ENCODE measurements around the gene CCDC27. TPM values are rescaled to one million over a fixed set of nuclear protein-coding genes. Genes with fewer than 3 reads are reported as not detected.

The CCDC27 gene
- total RNA-seq = not detected in 2 replicates

DNA sequence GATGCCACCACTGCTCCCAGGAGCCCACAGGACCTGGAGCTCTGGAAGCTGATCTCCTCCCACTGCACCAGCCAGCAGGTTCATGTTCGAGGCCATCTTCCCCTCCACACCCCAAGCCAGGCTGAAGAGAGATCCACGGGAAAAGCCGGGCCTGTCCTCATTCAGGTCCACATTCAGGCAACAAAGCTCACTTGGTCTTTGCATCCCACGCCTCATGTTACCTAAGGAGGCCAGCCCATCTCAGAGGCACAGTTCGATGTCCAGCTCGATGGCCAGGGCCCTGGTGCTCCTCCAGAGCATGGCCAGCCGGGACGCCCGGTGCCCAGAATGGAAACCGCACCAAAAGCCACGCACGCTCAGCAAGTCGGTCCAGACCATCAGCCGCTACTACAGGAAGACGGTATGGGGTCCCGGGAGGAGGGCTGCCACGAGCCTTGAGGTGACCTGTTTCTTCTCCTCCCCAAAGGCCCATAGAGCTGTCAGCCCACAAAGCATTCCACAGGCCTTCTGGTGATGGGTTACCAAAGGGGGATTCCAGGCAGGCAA lies at the start of gene CCDC27:
TSS of gene CCDC27 (plus strand) at position 51 of the 546 bp plus-strand sequence. CDS start at position 83, 32 bp downstream.

DNA sequence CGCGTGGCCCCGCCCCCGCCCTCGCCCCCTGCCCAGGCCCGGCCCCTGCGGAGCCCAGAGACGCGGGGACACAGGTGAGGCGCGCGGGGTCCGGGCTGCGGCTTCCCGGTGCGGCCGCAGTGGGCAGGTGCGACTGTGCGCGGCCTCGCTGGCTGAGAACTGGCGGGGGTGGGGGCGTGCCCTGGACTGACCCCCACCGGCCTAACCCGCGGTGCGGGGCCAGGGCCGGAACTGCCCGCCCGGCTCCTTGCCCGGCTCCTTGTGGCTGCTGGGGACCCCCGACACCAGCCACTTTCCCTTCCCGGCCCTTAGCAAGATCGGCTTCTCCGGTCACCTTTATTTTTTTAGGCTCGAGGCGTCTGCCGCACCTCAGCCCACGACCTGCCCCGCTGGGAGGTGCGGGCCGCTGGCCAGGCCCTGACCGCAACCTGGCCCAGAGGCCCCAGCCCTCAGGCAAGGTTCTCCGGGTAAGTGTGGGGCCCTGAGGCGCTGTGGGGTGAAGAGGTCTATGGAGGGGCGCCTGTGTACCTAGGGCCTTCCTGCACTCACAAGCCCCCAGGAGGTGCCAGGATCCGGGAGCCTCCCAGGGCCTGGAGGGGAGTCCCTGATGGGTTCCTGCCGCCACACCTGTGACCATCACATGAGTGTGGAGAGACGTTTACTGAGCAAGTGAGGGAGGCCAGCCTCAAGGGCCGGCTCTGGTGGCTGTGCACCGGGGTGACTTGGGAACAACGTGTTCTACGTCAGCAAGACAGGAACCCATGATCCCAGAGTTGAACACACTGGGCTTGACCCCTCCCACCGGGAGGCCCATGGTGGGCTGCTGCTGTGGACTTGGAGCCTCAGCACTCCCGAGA lies 20.7 kb downstream of the CCDC27 start, which contains the start of gene SMIM1:
TSS of gene SMIM1 (plus strand) at position 35 of the 857 bp plus-strand sequence. CDS start 2,625 bp downstream, outside the sequence.

DNA sequence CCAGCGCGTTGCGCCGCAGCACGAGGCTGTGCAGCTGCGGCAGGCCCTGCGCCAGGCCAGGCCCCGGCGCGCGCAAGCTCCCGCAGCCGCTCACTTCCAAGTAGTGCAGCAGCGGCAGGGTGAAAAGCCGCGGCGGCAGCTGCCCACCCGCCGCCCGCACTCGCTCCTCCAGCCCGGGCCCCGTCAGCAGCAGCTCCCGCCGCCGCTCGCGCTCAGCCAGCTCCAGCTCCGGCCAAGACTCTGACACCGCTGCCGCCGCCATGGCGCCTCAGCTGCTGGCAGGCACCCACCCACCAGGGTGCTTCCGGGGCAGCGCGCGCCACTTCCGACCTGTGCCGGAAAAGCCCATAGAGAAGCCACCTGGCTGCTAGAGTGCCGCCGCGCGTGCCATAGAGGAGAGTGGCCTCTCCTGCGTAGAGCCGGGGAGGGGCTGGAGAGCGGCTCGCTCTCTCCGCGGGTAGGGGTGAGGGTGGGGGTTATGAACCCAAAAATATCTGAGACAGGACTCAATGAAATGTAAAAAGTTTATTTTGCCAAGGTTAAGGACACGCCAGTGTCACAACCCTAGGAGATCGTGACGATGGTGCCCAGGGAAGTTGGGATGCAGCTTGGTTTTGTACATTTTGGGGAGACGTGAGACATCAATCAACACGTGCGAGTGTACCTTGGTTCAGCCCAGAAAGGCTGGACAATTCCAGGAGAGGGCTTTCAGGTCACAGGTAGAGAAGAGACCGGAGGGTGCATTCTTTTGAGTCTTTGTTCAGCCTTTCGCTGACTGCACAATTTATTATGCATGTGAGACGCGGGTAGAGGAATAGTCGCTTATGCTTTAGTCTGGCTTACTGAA lies 44.2 kb downstream of the CCDC27 start, which contains the start of gene LRRC47:
TSS of gene LRRC47 (minus strand) at position 284 of the 847 bp plus-strand sequence. CDS start at position 262, 22 bp downstream.

Other genes starting within 250 kb of the CCDC27 start
- gene MEGF6, start 140.9 kb upstream of the CCDC27 start, total RNA-seq = under 0.01 and 2.6 TPM in 2 replicates
- gene TPRG1L, start 127.4 kb upstream of the CCDC27 start, total RNA-seq = 14.7 and 20.2 TPM in 2 replicates
- gene WRAP73, start 102.3 kb upstream of the CCDC27 start, total RNA-seq = 11.5 and 28.8 TPM in 2 replicates
- 0.53 TPM in 1 of 2 replicates, not detected in the other for gene TP73, start 99.9 kb upstream of the CCDC27 start, total RNA-seq
- 1.7 and 7.6 TPM in 2 replicates for gene SMIM1, start 20.3 kb downstream of the CCDC27 start, total RNA-seq
- 27.7 and 28.5 TPM in 2 replicates for gene LRRC47, start 44.0 kb downstream of the CCDC27 start, total RNA-seq
- 25.9 and 33.7 TPM in 2 replicates for gene CEP104, start 104.8 kb downstream of the CCDC27 start, total RNA-seq
- gene DFFB, start 105.0 kb downstream of the CCDC27 start, total RNA-seq = 3.5 and 14.4 TPM in 2 replicates
- gene C1orf174, start 147.8 kb downstream of the CCDC27 start, total RNA-seq = 28.8 and 33.8 TPM in 2 replicates